K562 (cell line): ENCODE data around the gene KIF23. TPM values are rescaled to one million over a fixed set of nuclear protein-coding genes. Genes with fewer than 3 reads are reported as not detected.

ENCODE experiments used
- ARNT ChIP-seq, 2 experiments: fragments of 450-650 bp; IDR thresholded peaks; 2 replicates each; pipeline ENCODE4 v1.6.1; 2016; ENCODE audit warnings: mild to moderate bottlenecking in 1 of 2
- CBX2 ChIP-seq: fragments of 200-600 bp; sonication (generic); IDR thresholded peaks from one replicate; pipeline ENCODE4 v1.6.1; 2012; ENCODE audit warnings: mild to moderate bottlenecking, low read length, inconsistent platforms; ENCODE audit not compliant: insufficient read depth, poor library complexity, severe bottlenecking
- CEBPB ChIP-seq: fragments of 450-650 bp; IDR thresholded peaks from 2 replicates; pipeline ENCODE4 v1.6.1; 2016; ENCODE audit warnings: missing genetic modification characterization, missing compliant biosample characterization
- CHD2 ChIP-seq: IDR thresholded peaks from 2 replicates; pipeline ENCODE4 v1.6.1; 2011; ENCODE audit warnings: low read depth, low read length
- ETV1 ChIP-seq: fragments of 450-650 bp; conservative IDR thresholded peaks from 2 replicates; pipeline ENCODE4 v1.6.1; 2016; ENCODE audit warnings: missing genetic modification characterization, control low read depth, low read depth, missing compliant biosample characterization
- GTF2B ChIP-seq: IDR thresholded peaks from 2 replicates; pipeline ENCODE4 v1.6.1; 2011; ENCODE audit not compliant: insufficient read length; ENCODE audit errors: extremely low read depth
- JUNB ChIP-seq: fragments of 450-650 bp; formaldehyde crosslinking; conservative IDR thresholded peaks from 2 replicates; pipeline ENCODE4 v1.4.0; 2020; ENCODE audit warnings: mild to moderate bottlenecking
- PRDM10 ChIP-seq: fragments of 450-650 bp; IDR thresholded peaks from 2 replicates; pipeline ENCODE4 v1.6.1; 2018; ENCODE audit not compliant: partially characterized antibody
- RUNX1 ChIP-seq: sonication (generic); IDR thresholded peaks from 2 replicates; pipeline ENCODE4 v1.6.1; 2016; ENCODE audit warnings: antibody characterized with exemption, low read depth
- SMAD3 ChIP-seq: fragments of 450-650 bp; formaldehyde crosslinking; conservative IDR thresholded peaks from 2 replicates; pipeline ENCODE4 v1.4.0; 2020; ENCODE audit warnings: mild to moderate bottlenecking
- ZNF354B ChIP-seq: fragments of 250-450 bp; sonication (Bioruptor Pico); IDR thresholded peaks from 2 replicates; pipeline ENCODE4 v1.4.0; 2020
- ZNF408 ChIP-seq: fragments of 250-450 bp; sonication (Bioruptor Pico); IDR thresholded peaks from 2 replicates; pipeline ENCODE4 v1.4.0; 2020; ENCODE audit warnings: low read depth, mild to moderate bottlenecking, moderate library complexity
- ZNF436 ChIP-seq: fragments of 250-450, 450-650 bp; sonication (Bioruptor Pico); formaldehyde crosslinking; IDR thresholded peaks from 2 replicates; pipeline ENCODE4 v1.7.0; 2020; ENCODE audit warnings: mild to moderate bottlenecking
- polyA plus RNA-seq, 8 experiments: library from polyadenylated mRNA; depleted of rRNA in 4 of 8; stranded (reverse) in 5 of 8; unstranded in 3 of 8; fragments of >200 nt; fragmentation: Nextera tagmentation in 2 of 8; fragmentation: Illumina TruSeq in 1 of 8; extraction: Ambion mirVana in 2 of 8; extraction: Trizol in 1 of 8; gene quantifications; 2 replicates each; pipeline versions ENCODE4 v1.2.1 to v1.2.3, GENCODE V29; 2011 to 2014; ENCODE audit warnings: inconsistent platforms in 1 of 8, missing spikeins in 1 of 8
- total RNA-seq, 7 experiments: library from RNA; depleted of rRNA in 6 of 7; stranded (reverse); fragments of >200 nt in 6 of 7; fragmentation: Illumina TruSeq in 2 of 7; extraction: Trizol in 2 of 7; gene quantifications; 2 replicates each; pipeline versions ENCODE4 v1.2.1 to v1.2.3, GENCODE V29; 2011 to 2021; ENCODE audit warnings: low replicate concordance in 1 of 7
- TF ChIP-seq, protein P1 (sequence below), 2 experiments: fragments of 200-800 bp in 1 of 2; sonication (Bioruptor generic) in 1 of 2; sonication (generic) in 1 of 2; formaldehyde crosslinking in 1 of 2; IDR thresholded peaks in 1 of 2; conservative IDR thresholded peaks in 1 of 2; 2 replicates each; pipeline versions ENCODE4 v1.5.0 to v1.6.1; 2016 to 2020; ENCODE audit warnings: missing compliant biosample characterization in 1 of 2, missing genetic modification characterization in 1 of 2, missing genetic modification reagents in 1 of 2

The KIF23 gene
- total and polyA plus RNA-seq, 9 of the 15 experiments (the other 6 are each of a cell fraction or from before 2014, with no cell fraction given) = 29.4 to 58.2 (median 41.9) TPM

GRCh38 chr15:69412274-69412673 is 1.9 kb upstream of the KIF23 start (continued):
- TF ChIP-seq, protein P1, sequence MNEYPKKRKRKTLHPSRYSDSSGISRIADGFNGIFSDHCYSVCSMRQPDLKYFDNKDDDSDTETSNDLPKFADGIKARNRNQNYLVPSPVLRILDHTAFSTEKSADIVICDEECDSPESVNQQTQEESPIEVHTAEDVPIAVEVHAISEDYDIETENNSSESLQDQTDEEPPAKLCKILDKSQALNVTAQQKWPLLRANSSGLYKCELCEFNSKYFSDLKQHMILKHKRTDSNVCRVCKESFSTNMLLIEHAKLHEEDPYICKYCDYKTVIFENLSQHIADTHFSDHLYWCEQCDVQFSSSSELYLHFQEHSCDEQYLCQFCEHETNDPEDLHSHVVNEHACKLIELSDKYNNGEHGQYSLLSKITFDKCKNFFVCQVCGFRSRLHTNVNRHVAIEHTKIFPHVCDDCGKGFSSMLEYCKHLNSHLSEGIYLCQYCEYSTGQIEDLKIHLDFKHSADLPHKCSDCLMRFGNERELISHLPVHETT (CRISPR knock-in tag; conservative IDR thresholded peaks at IDR 0.05 in 1 of 2, IDR thresholded peaks at IDR 0.05 in 1 of 2) = no peak
- TF ChIP-seq PRDM10 (no peak), CEBPB (no peak), JUNB (CRISPR knock-in tag) (no peak), ARNT (IDR thresholded peaks at IDR 0.05) (no peak), ZNF354B (CRISPR knock-in tag) (no peak), RUNX1 (no peak), ETV1 (tag) (no peak), ZNF408 (CRISPR knock-in tag) (no peak), GTF2B (no peak), CHD2 (no peak), ZNF436 (no peak), SMAD3 (CRISPR knock-in tag) (no peak), CBX2 (no peak)
